Lung (tissue), 16 donors: ENCODE data around the gene PIGB. TPM values are rescaled to one million over a fixed set of nuclear protein-coding genes. Genes with fewer than 3 reads are reported as not detected.

Experiments used
- ATAC-seq: fragments of 200-7000 bp; cut with Tn5 transposase; one replicate; pipeline ENCODE4 v1.9.1; 2020; ENCODE audit warnings: moderate number of reproducible peaks; ENCODE audit not compliant: insufficient read depth, low FRiP score
- DNase-seq, 3 donors: peaks; one replicate each; pipeline ENCODE4 v3.0.0-alpha.2; 2013 to 2017
- H3K27ac ChIP-seq, 2 donors: one replicate each; pipeline ENCODE4 v1.5.1; 2013; ENCODE audit warnings: mild to moderate bottlenecking in 2 of 2, moderate library complexity in 2 of 2, control low read depth in 1 of 2, inconsistent platforms in 1 of 2, low read depth in 1 of 2, low read length in 1 of 2
- H3K27me3 ChIP-seq, 3 donors: one replicate each; pipeline ENCODE4 v1.5.1; 2013; ENCODE audit warnings: low read length in 2 of 3; ENCODE audit not compliant: control insufficient read depth in 3 of 3, insufficient read depth in 3 of 3
- H3K36me3 ChIP-seq, 4 donors: one replicate each; pipeline ENCODE4 v1.5.1; 2013; ENCODE audit warnings: low read length in 4 of 4, mild to moderate bottlenecking in 1 of 4, moderate library complexity in 1 of 4; ENCODE audit not compliant: control insufficient read depth in 4 of 4, insufficient read depth in 4 of 4
- H3K4me1 ChIP-seq, 5 donors: one replicate each; pipeline ENCODE4 v1.5.1; 2013; ENCODE audit warnings: low read length in 5 of 5, mild to moderate bottlenecking in 2 of 5, moderate library complexity in 1 of 5; ENCODE audit not compliant: control insufficient read depth in 5 of 5, insufficient read depth in 5 of 5
- H3K4me3 ChIP-seq: one replicate; pipeline ENCODE4 v1.5.1; 2013; ENCODE audit warnings: mild to moderate bottlenecking, control low read depth, moderate library complexity
- H3K9ac ChIP-seq, 2 donors: one replicate each; pipeline ENCODE4 v1.5.1; 2013; ENCODE audit warnings: low read length in 2 of 2, control low read depth in 1 of 2; ENCODE audit not compliant: insufficient read depth in 1 of 2
- H3K9me3 ChIP-seq, 4 donors: one replicate each; pipeline ENCODE4 v1.5.1; 2013; ENCODE audit warnings: low read length in 3 of 4, mild to moderate bottlenecking in 1 of 4, moderate library complexity in 1 of 4; ENCODE audit not compliant: control insufficient read depth in 4 of 4, insufficient read depth in 3 of 4
- CTCF ChIP-seq: IDR thresholded peaks from 2 replicates; pipeline ENCODE4 v1.5.1; 2012; ENCODE audit warnings: mild to moderate bottlenecking; ENCODE audit errors: control extremely low read depth, extremely low read depth
- WGBS, 2 donors: extraction: QIAGEN DNeasy Blood & Tissue Kit; methylation state at CpG; one replicate each; pipeline ENCODE4 v1.1.7; 2013; 5-methylcytosine and 5-hydroxymethylcytosine counted together
- long read RNA-seq, 5 donors: transcript quantifications; one replicate each; lab custom pipeline, GENCODE V29; 2026
- polyA plus RNA-seq, 2 donors: library from polyadenylated mRNA; stranded (reverse); fragments of 200-250 nt; gene quantifications; one replicate each; pipeline ENCODE4 v1.2.1, GENCODE V29; 2013
- total RNA-seq, 2 donors: library from RNA; depleted of rRNA in 1 of 2; stranded (reverse); fragments of >200 nt in 1 of 2; gene quantifications; one replicate each; pipeline ENCODE4 v1.2.1, GENCODE V29; 2014 to 2021
- donor health status: control.
- donor health status: control.
- donor health status: Bipolar disorder and iron deficiency.
- donor health status: healthy.
- donor health status: DM: yes; HTN: yes; CAD: no.

The PIGB gene
- total RNA-seq, result 10 to 100 TPM in 1 of 2 donors, 1 to 10 TPM in 1; 9.8 to 15.3 TPM
- 10 to 100 TPM; 10.6 to 17.0 TPM for polyA plus RNA-seq
- long read RNA-seq, donor 1, partial matches to known transcripts, result 27 of 31 reads
- long read RNA-seq, donor 1, other reads (novel, unspliced or antisense), result 0 of 31 reads
- long read RNA-seq, donor 2, partial matches to known transcripts, result 0 of 9 reads
- long read RNA-seq, donor 2, other reads (novel, unspliced or antisense), result 8 of 9 reads
- long read RNA-seq, donor 3, partial matches to known transcripts, result 56 of 57 reads
- long read RNA-seq, donor 3, other reads (novel, unspliced or antisense), result 0 of 57 reads
- long read RNA-seq, donor 4, partial matches to known transcripts, result 7 of 8 reads
- long read RNA-seq, donor 4, other reads (novel, unspliced or antisense), result 0 of 8 reads
- long read RNA-seq, donor 5, partial matches to known transcripts, result 46 of 62 reads
- long read RNA-seq, donor 5, other reads (novel, unspliced or antisense), result 14 of 62 reads

GRCh38 chr15:55318588-55319494, at the start of gene PIGB, which contains the start of gene PIGBOS1:
TSS of gene PIGB (plus strand) at chr15:55319222. CDS start at chr15:55319251, 29 bp downstream.
TSS of gene PIGBOS1 (minus strand) at chr15:55319123. CDS start at chr15:55317792, 1,331 bp downstream.
- Histone ChIP-seq H3K4me1 (peaks cover 0 to 11% (median 3%) of the 10 kb centered on the region in 5 donors), H3K27me3 (no peaks in the 10 kb centered on the region), H3K36me3 (no peaks in the 10 kb centered on the region), H3K4me3 (peak within 1 kb of the TSS; percentile 83), H3K9me3 (no peaks in the 10 kb centered on the region), H3K9ac (peak within 1 kb of the TSS; percentile 85 to 86), H3K27ac (peak within 1 kb of the TSS; percentile 76 to 97)
- DNase-seq (peak; percentile 89 to 95 (median 91)), ATAC-seq (peak; percentile 99)
- no peak for TF ChIP-seq CTCF
- 1% methylated on average over 49 of the region's 49 CpGs for WGBS, 2 donors

DNA sequence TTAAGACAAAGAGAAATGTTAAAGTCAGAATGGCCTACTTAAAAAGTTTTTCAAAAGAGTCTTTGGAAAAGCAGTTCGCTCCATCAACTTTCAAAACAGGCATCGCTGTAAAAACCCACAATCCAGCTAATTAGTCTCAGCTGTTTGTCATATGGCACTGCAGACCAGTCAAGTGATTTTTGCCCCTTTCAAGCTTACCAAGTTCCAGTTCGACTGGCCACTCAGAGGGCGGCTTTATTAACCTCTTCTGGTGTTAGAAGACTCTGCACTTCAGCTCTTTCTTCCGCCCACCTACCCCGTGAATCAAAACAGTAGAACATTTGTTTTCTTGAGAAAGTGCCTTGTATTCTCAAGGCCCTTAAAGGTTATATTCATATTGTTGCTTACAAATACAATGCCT, 48.7 kb upstream of the PIGB start:
- WGBS, 2 donors, result 84 to 89% methylated on average over 6 of the region's 6 CpGs
- Histone ChIP-seq H3K4me1 (peaks cover 0 to 9% (median 0%) of the 10 kb centered on the region in 5 donors), H3K36me3 (peaks cover 0 to 2% (median 0%) of the 10 kb centered on the region in 4 donors), H3K9ac (no peak overlapping the region), H3K27ac (no peak overlapping the region), H3K9me3 (no peaks in the 10 kb centered on the region), H3K27me3 (no peaks in the 10 kb centered on the region), H3K4me3 (no peak overlapping the region)
- no peak for TF ChIP-seq CTCF
- DNase-seq (no peak), ATAC-seq (no peak)

DNA sequence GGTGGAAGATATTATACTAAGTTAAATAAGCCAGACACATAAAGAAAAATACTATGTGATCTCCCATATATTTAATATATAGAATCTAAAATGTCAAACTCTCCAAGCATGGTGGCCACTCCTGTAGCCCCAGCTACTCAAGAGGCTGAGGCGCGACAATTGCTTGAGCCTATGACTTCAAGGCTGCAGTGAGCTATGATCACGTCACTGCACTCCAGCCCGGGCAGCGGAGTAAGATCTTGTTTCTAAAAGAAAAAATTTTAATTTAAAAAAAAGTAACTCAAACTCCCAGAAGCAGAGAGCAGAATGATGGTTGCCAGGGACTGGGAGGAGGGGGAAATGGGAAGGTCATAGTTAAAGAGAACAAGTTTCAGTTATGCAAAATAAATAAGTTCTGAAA, 42.7 kb upstream of the PIGB start:
- Histone ChIP-seq H3K36me3 (no peaks in the 10 kb centered on the region), H3K4me1 (peaks cover 0 to 2% (median 0%) of the 10 kb centered on the region in 5 donors), H3K27ac (no peak overlapping the region), H3K9ac (no peak overlapping the region), H3K27me3 (no peaks in the 10 kb centered on the region), H3K9me3 (no peaks in the 10 kb centered on the region), H3K4me3 (no peak overlapping the region)
- no peak for DNase-seq
- TF ChIP-seq CTCF, result no peak
- WGBS, 2 donors, result 88 to 89% methylated on average over 5 of the region's 5 CpGs
- no peak for ATAC-seq
